Measurements from ENCODE around the gene SCN1B.

- TF ChIP-seq CTCF (IDR thresholded peaks at IDR 0.05; ENCODE audit: insufficient read depth, low read length, poor library complexity, severe bottlenecking) (no peak), EZH2phosphoT487 (conservative IDR thresholded peaks at IDR 0.05; ENCODE audit: low read length) (no peak)
Measured at GRCh38 chr19:35083691-35084508, 53.6 kb downstream of the SCN1B start.
